ENCODE measurements around the gene STIMATE.

The STIMATE gene

GRCh38 chr3:52811452-52812011 lies 85.8 kb downstream of the STIMATE start:
- Histone ChIP-seq H3K36me3 (replicated peaks; ENCODE audit: insufficient read depth, low read length) (no peaks in the 10 kb centered on the region), H3K9me2 (replicated peaks; ENCODE audit: insufficient read depth, low read length) (no peaks in the 10 kb centered on the region), H3K27ac (ENCODE audit: low read length) (no peak overlapping the region), H3K4me3 (ENCODE audit: low read length) (no peak overlapping the region), H4K20me1 (ENCODE audit: insufficient read depth, low read length) (no peaks in the 10 kb centered on the region), H3K79me2 (ENCODE audit: low read length) (no peaks in the 10 kb centered on the region), H3F3A (ENCODE audit: insufficient read depth, low read length) (no peaks in the 10 kb centered on the region), H3K9ac (ENCODE audit: low read length) (no peak overlapping the region), H2AFZ (ENCODE audit: low read length) (no peak overlapping the region), H3K9me3 (replicated peaks; ENCODE audit: insufficient read depth, low read length) (no peaks in the 10 kb centered on the region), H3K4me1 (ENCODE audit: low read length) (no peaks in the 10 kb centered on the region), H3K27me3 (replicated peaks; ENCODE audit: insufficient read depth, low read length) (no peaks in the 10 kb centered on the region), H3K4me2 (ENCODE audit: low read depth, low read length) (no peak overlapping the region)
- no peak for TF ChIP-seq CTCF (IDR thresholded peaks at IDR 0.05; ENCODE audit: low read length)
- DNase-seq = no peak

DNA sequence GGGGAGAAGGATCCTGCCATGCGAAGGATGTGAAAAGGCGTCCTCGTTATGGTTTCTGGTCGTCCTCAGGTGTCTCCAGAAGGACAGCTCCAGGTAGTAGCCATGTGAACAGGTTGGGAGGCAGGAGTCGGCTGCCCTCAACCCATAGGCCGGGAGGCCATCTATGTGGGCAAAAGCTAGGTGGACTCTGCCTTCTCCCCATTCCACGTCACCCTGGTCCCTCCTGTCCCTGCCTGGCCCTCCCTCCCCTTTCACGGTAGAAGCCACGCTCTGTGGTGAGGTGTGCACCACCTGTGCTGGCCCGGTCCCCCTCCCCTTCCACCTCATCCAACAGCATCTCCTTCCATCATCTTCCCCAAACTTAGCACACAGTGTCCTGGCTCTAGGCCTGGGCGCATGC lies 86.4 kb downstream of the STIMATE start:
- Histone ChIP-seq H3K79me2 (ENCODE audit: low read length) (no peaks in the 10 kb centered on the region), H3F3A (ENCODE audit: insufficient read depth, low read length) (no peaks in the 10 kb centered on the region), H2AFZ (ENCODE audit: low read length) (no peak overlapping the region), H3K4me2 (ENCODE audit: low read depth, low read length) (no peak overlapping the region), H3K4me3 (ENCODE audit: low read length) (no peak overlapping the region), H3K9me2 (replicated peaks; ENCODE audit: insufficient read depth, low read length) (no peaks in the 10 kb centered on the region), H4K20me1 (ENCODE audit: insufficient read depth, low read length) (no peaks in the 10 kb centered on the region), H3K9me3 (replicated peaks; ENCODE audit: insufficient read depth, low read length) (no peaks in the 10 kb centered on the region), H3K4me1 (ENCODE audit: low read length) (no peaks in the 10 kb centered on the region), H3K9ac (ENCODE audit: low read length) (no peak overlapping the region), H3K27ac (ENCODE audit: low read length) (no peak overlapping the region), H3K36me3 (replicated peaks; ENCODE audit: insufficient read depth, low read length) (no peaks in the 10 kb centered on the region), H3K27me3 (replicated peaks; ENCODE audit: insufficient read depth, low read length) (no peaks in the 10 kb centered on the region)
- no peak for DNase-seq
- TF ChIP-seq EZH2 (optimal IDR thresholded peaks at IDR 0.05; ENCODE audit: low read depth, low read length) = no peak
- TF ChIP-seq EZH2phosphoT487 (IDR thresholded peaks at IDR 0.05; ENCODE audit: low read length) = no peak
- no peak for TF ChIP-seq CTCF (IDR thresholded peaks at IDR 0.05; ENCODE audit: low read length)

GRCh38 chr3:52809662-52810377 lies 87.5 kb downstream of the STIMATE start:
- Histone ChIP-seq H3K4me3 (ENCODE audit: low read length) (no peak overlapping the region), H3K9me3 (replicated peaks; ENCODE audit: insufficient read depth, low read length) (no peaks in the 10 kb centered on the region), H2AFZ (ENCODE audit: low read length) (no peak overlapping the region), H3K4me1 (ENCODE audit: low read length) (no peaks in the 10 kb centered on the region), H4K20me1 (ENCODE audit: insufficient read depth, low read length) (no peaks in the 10 kb centered on the region), H3K79me2 (ENCODE audit: low read length) (no peaks in the 10 kb centered on the region), H3K4me2 (ENCODE audit: low read depth, low read length) (no peak overlapping the region), H3K36me3 (replicated peaks; ENCODE audit: insufficient read depth, low read length) (no peaks in the 10 kb centered on the region), H3K9me2 (replicated peaks; ENCODE audit: insufficient read depth, low read length) (no peaks in the 10 kb centered on the region), H3F3A (ENCODE audit: insufficient read depth, low read length) (no peaks in the 10 kb centered on the region), H3K27me3 (replicated peaks; ENCODE audit: insufficient read depth, low read length) (no peaks in the 10 kb centered on the region), H3K27ac (ENCODE audit: low read length) (no peak overlapping the region), H3K9ac (ENCODE audit: low read length) (no peak overlapping the region)
- DNase-seq = no peak
- TF ChIP-seq CTCF (IDR thresholded peaks at IDR 0.05; ENCODE audit: low read length) = no peak
- TF ChIP-seq EZH2phosphoT487 (IDR thresholded peaks at IDR 0.05; ENCODE audit: low read length) = no peak
- no peak for TF ChIP-seq EZH2 (optimal IDR thresholded peaks at IDR 0.05; ENCODE audit: low read depth, low read length)
